ENCODE data around the gene CEACAM4. TPM values are rescaled to one million over a fixed set of nuclear protein-coding genes. Genes with fewer than 3 reads are reported as not detected.

Gene CEACAM4
- total and polyA plus RNA-seq, 2 of the 4 experiments (the other 2 are of a cell fraction), result not detected

DNA sequence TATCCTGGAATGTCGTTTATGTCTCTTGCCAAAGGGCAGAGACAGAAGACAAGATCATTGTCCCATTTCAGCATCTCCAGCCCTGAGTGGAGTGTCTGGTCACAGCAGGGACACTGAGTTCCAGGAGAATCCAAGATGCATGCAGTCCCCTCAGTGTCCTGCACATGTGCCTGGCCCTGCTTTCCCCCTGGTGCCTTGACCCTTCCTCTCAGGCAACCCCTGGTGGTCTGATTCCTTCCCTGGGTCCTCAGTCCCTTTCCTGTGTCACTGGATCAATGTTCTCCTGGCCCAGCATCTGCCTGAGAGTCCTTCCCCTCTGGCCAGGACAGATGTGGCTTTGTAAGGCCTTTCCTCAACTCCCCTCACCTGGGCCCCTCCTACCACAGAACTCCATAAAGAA, 41.9 kb downstream of the CEACAM4 start:
- no peaks in the 10 kb centered on the region for H3K9me3 ChIP-seq (ENCODE audit: control insufficient read depth, insufficient read depth, low read length)
- no peak overlapping the region for H3K4me2 ChIP-seq (ENCODE audit: low read depth, low read length)
- H3K27ac ChIP-seq (ENCODE audit: insufficient read depth, low read length), result no peak overlapping the region
- intact Hi-C loops (cut with micrococcal nuclease) (no loop called here), in situ Hi-C loops (cut with MboI; ENCODE audit: low sequenced_read_pairs) (no loop called here), dilution Hi-C loops (cut with HindIII; ENCODE audit: low sequenced_read_pairs, unreplicated experiment) (no loop called here)
- no peak overlapping the region for H2BK20ac ChIP-seq (ENCODE audit: low read depth, low read length)
- no peaks in the 10 kb centered on the region for H3K4me1 ChIP-seq (ENCODE audit: control insufficient read depth, insufficient read depth, low read length)
- no peaks in the 10 kb centered on the region for H3K9me1 ChIP-seq (ENCODE audit: insufficient read depth, low read length)
- no peak overlapping the region for H3K56ac ChIP-seq (ENCODE audit: extremely low read depth, insufficient read depth, low read length)
- H2BK15ac ChIP-seq (ENCODE audit: low read depth, low read length), result no peak overlapping the region
- no peak overlapping the region for H2AFZ ChIP-seq (replicated peaks; ENCODE audit: low read length, poor library complexity)
- no peak overlapping the region for H3K4ac ChIP-seq (ENCODE audit: low read depth, low read length)
- no peak overlapping the region for H4K8ac ChIP-seq (ENCODE audit: low read depth in 2 of 2, low read length in 2 of 2)
- H4K20me1 ChIP-seq (ENCODE audit: insufficient read depth, low read length), result no peaks in the 10 kb centered on the region; the same call in 1 of the 2 replicates
- no peak overlapping the region for H2AK9ac ChIP-seq (replicated peaks; ENCODE audit: low read depth, low read length, poor library complexity)
- no peaks in the 10 kb centered on the region for H3K79me1 ChIP-seq (ENCODE audit: low read depth in 1 of 2, low read length in 2 of 2)
- no peak overlapping the region for H4K91ac ChIP-seq (ENCODE audit: insufficient read depth, low read depth, low read length)
- ATAC-seq (ENCODE audit: low read depth) (no peak), DNase-seq (no peak)
- BruUV-seq (replicated peaks), result no TSS peak
- CTCF ChIA-PET, result no interaction called here
- 50% methylated on average over 1 of the region's 1 CpG; no CpG with 5 or more reads in 1 of the 2 experiments for WGBS, 2 experiments (ENCODE audit: extremely low coverage in 2 of 2, insufficient read length in 1 of 2)
- H3K23ac ChIP-seq (ENCODE audit: low read depth, low read length), result no peak overlapping the region
- no peak overlapping the region for H4K5ac ChIP-seq (ENCODE audit: low read depth, low read length)
- POLR2A ChIA-PET (ENCODE audit: unreplicated experiment), result no interaction called here
- no peaks in the 10 kb centered on the region for H3K27me3 ChIP-seq (ENCODE audit: control insufficient read depth, insufficient read depth, low read length)
- H2BK120ac ChIP-seq (ENCODE audit: low read depth, low read length), result no peak overlapping the region
- TF ChIP-seq POLR2A (IDR thresholded peaks at IDR 0.05; ENCODE audit: low read depth, low read length) (no peak), NFE2L2 (IDR thresholded peaks at IDR 0.05; ENCODE audit: low read depth, low read length) (no peak), BHLHE40 (IDR thresholded peaks at IDR 0.05; ENCODE audit: low read depth, low read length) (no peak), MAZ (IDR thresholded peaks at IDR 0.05; ENCODE audit: borderline replicate concordance, low read depth, low read length) (no peak), RAD21 (IDR thresholded peaks at IDR 0.05; ENCODE audit: low read length) (no peak), FOS (IDR thresholded peaks at IDR 0.05; ENCODE audit: low read depth, low read length) (no peak)
- TF ChIP-seq, protein P1, sequence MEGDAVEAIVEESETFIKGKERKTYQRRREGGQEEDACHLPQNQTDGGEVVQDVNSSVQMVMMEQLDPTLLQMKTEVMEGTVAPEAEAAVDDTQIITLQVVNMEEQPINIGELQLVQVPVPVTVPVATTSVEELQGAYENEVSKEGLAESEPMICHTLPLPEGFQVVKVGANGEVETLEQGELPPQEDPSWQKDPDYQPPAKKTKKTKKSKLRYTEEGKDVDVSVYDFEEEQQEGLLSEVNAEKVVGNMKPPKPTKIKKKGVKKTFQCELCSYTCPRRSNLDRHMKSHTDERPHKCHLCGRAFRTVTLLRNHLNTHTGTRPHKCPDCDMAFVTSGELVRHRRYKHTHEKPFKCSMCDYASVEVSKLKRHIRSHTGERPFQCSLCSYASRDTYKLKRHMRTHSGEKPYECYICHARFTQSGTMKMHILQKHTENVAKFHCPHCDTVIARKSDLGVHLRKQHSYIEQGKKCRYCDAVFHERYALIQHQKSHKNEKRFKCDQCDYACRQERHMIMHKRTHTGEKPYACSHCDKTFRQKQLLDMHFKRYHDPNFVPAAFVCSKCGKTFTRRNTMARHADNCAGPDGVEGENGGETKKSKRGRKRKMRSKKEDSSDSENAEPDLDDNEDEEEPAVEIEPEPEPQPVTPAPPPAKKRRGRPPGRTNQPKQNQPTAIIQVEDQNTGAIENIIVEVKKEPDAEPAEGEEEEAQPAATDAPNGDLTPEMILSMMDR (conservative IDR thresholded peaks at IDR 0.05; ENCODE audit: low read depth, low read length), result no peak
- no peak overlapping the region for H3K4me3 ChIP-seq (ENCODE audit: insufficient read depth, low read depth, low read length)
- H2BK5ac ChIP-seq (ENCODE audit: low read depth, low read length, poor library complexity, severe bottlenecking), result no peak overlapping the region
- H3K9ac ChIP-seq (ENCODE audit: low read depth, low read length), result no peak overlapping the region
- H2AK5ac ChIP-seq (ENCODE audit: low read depth, low read length), result no peak overlapping the region
- no peaks in the 10 kb centered on the region for H3K36me3 ChIP-seq (ENCODE audit: control insufficient read depth, insufficient read depth, low read length)
- no peak overlapping the region for H3K18ac ChIP-seq (ENCODE audit: low read depth, low read length)
- H3K14ac ChIP-seq (replicated peaks; ENCODE audit: low read depth, low read length), result no peak overlapping the region
